Effector CD8-positive, alpha-beta T cell (primary cell): ENCODE data around the gene LGALS3.

ENCODE experiments used
- DNase-seq: peaks from one replicate; lab custom pipeline; 2025; lab: John Stamatoyannopoulos, UW

Gene LGALS3

DNA sequence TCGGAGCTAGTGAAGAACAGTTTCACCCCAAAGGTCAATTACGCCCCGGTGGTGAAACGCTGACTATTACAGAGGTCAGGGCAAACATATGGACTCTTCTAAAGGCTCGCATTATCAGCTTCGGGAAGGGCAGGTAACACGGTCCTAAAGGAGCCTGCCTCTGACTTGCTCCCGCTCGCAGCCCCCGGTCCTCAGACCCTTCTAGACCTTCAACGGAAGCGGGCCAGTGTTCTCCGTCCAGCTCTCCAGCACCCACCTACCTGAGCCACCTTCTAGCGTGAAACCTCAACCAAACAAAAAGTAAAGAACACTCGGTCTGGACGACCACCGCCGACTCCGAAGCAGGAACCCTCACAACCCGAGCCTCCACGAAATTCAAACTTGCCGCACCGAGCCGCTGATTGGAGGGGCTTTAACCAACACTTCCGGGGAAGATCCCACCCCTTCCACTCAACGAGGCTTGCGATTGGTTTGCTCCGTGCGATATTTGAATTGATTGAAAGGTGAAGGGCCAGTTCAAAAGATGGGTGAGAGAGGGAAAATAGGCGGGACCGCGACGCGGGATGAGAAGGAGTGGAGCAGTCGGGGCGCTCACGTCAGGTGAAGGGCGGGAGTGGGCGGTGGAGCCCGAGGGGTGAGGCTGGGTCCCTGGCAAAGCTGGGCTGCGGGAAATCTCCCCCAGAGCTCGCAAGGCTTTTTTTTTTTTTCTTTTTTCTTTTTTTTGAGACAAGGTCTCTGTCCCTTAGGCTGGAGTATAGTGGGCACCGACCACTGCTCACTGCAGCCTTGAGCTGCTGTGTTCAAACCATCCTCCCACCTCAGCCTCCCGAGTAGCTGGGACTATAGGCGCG is 62.4 kb downstream of the LGALS3 start, which contains the start of gene DLGAP5:
Gene DLGAP5 (minus strand): TSS at position 383 of the 851 bp plus-strand sequence. CDS start 2,406 bp downstream, outside the sequence.
- DNase-seq = peak; percentile 86

DNA sequence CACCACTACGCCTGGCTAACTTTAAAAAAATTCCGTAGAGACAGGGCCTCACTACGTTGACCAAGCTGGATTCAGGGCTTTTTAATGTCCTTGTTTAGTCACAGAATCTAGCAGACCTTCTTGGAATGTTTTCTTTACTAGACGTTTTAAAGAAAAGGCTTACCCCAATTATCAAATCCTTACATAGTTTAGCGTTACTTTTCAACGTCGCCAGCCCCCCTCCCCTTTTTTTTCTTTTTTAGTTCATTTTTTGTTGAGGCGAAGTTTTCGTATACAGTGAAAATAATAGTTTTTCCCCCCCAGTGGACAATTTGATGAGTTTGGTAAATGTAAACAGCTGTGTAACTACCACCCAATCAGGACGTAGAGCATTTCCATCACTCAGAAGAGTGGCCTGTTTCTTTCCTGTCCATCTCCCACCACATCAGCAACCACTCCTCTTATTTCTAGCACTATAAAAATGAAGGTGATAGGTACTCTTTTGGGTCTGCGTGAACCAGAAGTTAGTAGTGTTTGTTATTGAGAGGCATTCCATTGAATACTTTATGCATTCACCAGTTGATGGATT is 63.1 kb downstream of the LGALS3 start:
- DNase-seq = no peak

DNA sequence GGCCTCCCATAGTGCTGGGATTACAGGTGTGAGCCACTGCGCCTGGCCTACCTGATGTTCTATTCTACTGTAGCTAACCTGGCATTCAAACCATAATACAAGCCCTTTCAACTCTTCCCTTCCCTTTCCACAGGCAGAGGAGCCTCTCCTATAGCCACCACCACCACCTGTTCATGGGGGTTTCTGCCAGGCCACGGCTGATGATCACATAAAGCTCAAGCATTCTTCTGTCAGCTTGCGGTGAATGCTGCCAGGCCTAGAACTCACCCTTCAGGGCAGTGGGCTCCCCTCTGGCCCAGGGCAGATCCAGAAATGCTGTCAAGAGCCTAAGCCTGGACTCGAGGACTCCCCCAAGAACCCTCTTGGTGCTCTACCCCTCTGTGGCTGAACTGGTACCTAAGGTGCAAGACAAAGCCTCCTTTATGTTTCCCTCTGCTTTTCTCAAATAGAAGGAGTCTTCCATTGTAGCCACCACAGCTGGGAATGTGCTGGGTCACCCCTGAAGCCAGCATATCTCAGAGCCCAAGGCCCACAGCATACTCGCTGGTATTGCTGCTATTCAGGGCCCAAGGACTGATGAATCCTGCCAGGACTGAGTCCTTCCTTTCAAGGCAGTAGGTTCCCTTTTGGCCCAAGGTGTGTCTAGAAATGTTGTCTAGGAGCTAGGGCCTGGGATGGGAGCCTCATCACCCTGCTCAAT is 65.8 kb downstream of the LGALS3 start:
- no peak for DNase-seq
